ENCODE results near the gene CMTM4.
"Not testable (repeated sequence)": the region's sequence is repeated elsewhere in the genome, so short reads cannot be mapped to it uniquely, and the experiment has no call there.

CMTM4 gene

GRCh38 chr16:66611911-66612310 lies 84.6 kb downstream of the CMTM4 start:
- not testable (repeated sequence) for DNase-seq

DNA sequence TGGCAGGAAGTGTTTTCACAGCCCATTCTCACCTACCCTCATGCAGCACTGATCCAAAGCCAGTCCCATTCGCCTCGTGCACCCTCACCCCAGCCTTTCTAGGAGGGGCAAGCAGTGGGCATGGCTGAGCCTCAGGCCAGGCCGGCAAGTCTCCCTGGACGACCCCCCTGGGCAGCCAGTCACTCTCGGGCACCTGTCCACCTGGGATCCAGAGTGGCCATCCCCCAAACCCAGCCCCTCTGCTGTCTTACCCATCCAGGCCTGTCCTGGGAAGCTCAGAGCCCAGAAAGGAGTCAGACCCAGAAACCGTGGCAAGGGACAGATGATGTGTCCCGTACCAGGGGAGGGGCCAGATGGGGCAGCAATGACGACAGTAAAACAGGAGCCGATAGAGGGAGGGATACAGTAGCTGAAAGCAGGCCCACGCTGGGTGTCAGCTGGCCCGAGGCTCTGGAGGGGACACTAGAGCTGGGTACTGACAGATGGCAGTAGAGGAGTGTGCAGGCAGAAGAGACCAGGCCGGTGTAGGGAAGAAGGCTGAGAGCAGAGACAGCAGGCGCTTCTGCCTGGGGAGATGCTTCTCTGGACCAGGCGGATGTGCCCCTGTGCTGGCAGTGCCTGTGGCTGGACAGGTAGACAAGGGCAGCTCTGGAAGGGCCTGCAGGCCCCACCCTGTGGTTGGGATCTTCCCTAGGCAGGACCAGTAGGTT lies 86.3 kb downstream of the CMTM4 start:
- no peak for DNase-seq

- no peak for DNase-seq
These were observed 87.4 kb downstream of the CMTM4 start for GRCh38 chr16:66609139-66609510.

- peak; percentile 67 to 84 (median 70) for DNase-seq
These were observed 88.1 kb downstream of the CMTM4 start for GRCh38 chr16:66608241-66609138.

DNA sequence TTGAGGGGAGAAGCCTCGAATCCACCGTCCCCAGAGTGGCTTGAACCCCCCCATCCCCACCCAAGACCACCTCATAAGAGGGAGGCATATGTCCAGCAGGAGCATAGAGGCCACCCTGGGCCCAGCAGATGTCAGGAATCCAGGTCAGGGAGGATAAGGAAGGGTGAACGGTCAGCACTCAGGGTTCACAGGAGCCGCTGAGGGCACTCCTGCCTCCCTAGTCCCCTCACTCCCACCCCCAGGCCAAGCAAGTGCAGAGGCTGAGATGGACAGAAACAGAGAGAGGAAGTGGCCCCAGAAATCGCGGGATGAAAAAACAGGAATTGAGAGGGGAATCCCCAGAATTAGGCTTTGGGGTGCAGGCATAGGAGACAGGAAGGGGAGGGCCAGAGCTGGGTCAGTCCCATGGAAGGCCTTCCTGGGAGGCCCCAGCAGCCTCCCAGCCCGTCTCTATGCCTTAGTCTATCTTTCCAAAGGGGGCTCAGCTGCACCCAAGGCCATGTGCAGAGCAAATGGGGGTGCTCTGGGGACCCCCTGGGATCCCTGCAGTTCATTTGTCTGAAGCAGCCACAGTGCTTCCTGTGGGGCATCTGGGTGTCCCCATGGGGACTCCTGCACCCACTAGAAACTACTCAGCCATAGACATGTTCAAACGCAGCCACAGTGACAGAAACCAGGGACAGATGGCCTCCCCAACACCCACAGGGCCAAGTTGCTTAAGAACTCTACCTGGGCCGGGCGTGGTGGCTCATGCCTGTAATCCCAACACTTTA lies 90.4 kb downstream of the CMTM4 start:
- DNase-seq, result peak; percentile 86 to 89 (median 87)

- DNase-seq, result peak; percentile 81 to 93 (median 85)
These were observed 91.2 kb downstream of the CMTM4 start for GRCh38 chr16:66605177-66605978.

- DNase-seq, result peak; percentile 74 to 90 (median 79)
These were observed 92.0 kb downstream of the CMTM4 start, which contains the start of gene CMTM3 for GRCh38 chr16:66604376-66605176. CMTM3 (plus strand) TSS chr16:66604704; CDS start chr16:66604806, 102 bp downstream.

DNA sequence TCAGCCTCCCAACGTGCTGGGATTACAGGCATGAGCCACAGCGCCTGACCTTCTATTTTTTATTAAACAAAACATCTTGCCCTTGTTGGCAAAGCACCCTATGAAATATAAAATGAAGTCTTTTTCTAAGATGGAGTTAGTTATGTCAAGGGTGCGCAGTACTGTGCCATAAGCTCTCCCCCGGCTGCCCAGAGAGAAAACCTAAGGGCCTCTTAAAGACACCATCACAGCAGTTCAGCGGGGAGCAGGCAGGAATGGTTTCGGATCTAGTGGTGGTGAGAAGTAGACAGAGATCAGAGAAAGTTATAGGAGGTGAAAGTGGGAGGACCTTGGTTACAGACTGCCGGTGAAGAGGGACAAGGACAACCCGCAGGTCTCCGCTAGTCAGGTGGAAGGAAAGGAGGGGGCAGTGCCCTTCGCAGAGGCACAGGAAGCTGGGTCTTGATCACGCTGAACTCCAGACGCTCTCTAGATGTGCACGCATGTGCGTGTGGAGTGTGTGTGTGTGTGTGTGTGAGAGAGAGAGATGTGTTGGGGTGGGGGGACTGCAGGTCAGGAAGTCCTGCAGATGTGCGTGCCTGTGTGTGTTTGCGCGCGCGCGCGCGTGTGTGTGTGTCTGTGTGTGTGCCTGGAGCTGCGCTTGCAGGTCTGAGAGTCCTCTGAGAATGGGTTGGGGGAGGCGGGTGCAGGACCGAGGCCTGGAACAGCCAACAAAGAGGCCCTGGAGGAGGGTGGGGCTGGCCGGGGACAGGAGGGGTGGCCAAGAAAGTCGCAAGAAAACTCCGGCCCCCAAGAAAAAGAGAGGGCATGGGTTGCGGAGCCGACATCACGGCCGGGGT lies 92.8 kb downstream of the CMTM4 start:
- peak in 1 of 3 donors; percentile 33 for DNase-seq

DNA sequence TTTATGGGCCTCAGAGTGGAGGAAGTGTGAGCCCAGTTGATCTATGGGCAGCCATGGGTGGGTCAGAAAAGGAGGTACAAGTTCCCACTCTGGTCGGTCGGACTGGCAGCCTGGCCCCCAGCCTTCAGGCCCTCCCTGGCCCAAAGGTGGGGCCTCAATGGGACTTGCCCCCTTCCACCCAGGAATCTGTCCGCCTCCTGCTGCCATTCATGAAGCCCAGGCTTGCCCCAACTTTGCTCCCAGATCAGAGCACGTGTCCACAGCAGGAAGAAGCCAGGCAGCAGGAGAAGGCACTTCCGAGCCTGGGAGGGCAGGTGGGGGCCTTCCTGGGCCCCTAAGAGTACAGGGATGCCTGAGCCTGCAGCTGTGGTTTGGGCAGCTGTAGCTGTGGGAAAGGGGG lies 95.1 kb downstream of the CMTM4 start:
- DNase-seq, result no peak

DNA sequence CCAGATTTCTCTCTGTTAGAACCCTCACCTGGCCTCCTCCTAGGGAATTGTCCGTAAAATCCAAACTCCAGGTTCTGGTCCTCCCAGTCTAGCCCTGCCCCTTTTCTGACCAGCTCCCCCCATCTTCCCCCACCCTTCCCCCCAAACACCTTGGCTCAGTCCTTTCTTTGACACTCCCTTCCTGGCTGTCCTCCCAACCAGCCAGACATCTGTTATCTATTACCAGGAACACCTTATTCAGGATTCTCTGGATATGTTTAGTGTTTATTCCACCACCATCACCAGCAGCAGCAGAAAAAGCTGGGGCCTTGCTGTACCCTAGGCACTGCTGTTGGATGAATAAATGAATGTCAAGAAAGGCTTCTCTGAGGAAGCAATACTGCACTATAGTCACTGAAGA lies 96.1 kb downstream of the CMTM4 start:
- no peak for DNase-seq

DNA sequence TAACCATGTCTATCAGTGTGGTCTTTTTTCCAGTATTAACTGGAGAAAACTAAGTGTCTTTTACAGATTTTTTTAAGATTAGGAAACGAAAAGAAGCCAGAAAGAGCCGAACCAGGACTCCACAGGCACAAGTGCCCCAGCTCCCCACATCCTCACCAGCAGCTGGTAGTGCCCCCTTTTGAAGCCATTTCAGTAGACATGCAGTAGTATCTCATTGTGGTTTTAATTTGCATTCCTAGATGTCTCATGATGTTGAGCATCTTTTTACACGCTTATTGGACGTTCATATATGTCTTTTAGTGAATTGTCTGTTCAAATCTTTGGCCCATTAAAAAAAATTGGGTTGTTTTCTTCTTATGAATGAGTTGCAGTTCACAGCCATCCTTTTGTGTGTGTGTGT lies 96.8 kb downstream of the CMTM4 start:
- no peak for DNase-seq

DNA sequence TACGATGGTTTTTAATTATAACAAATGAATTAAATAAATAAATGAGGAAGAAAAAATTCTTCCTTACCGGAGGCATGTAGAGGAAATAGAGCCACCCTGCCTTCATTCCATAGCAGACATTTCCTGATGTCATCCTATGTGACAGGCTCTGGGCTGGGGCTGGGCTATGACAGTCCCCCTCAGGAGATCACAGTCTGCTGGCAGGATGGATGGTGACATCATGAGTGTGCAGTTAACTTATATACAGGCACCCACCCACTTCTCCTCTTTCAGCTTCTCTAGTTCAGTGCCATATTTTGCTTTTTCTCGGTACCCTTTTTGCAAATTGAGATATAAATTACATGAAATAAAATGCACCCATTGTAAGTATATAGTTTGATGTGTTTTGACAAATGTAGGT lies 98.4 kb downstream of the CMTM4 start:
- DNase-seq, result peak; percentile 41 to 62 (median 61)

DNA sequence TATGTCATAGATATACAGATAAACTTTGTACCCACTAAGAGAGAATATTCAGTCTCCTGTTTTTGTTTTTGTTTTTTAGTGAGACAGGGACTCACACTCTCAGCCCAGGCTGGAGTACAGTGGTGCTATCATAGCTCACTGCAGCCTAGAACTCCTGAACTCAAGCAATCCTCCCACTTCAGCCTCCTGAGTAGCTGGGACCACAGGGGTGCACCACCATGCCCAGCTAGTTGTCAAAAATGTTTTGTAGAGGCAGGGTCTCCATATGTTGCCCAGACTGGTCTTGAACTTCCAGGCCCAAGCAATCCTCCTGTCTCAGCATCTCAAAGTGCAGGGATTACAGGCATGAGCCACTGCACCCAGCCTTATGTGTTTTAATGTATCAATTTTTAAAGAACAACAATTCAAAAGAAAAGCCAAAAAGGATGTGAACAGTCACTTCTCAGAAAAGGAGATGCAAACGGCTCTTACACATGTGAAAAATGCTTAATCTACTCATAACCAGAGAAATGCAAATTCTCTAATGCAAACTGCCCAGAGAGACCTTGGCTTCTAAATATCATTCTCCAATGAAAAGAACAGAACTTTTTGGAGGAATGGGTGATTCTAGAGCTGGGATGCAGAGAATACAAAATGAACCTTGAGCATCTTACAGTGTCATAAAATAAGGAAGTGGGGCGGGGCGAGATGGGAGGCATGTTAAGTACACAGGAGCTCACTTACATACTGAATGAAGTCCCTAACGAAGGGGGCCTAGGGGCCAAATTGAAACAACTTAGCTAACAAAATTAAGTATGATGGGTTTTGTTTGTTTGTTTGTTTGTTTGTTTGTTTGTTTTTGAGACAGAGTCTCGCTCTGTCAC lies 99.3 kb downstream of the CMTM4 start:
- peak in 1 of 3 donors; percentile 40 for DNase-seq

- not testable (repeated sequence) for DNase-seq
These were observed 100.0 kb downstream of the CMTM4 start for GRCh38 chr16:66596559-66596958.

DNA sequence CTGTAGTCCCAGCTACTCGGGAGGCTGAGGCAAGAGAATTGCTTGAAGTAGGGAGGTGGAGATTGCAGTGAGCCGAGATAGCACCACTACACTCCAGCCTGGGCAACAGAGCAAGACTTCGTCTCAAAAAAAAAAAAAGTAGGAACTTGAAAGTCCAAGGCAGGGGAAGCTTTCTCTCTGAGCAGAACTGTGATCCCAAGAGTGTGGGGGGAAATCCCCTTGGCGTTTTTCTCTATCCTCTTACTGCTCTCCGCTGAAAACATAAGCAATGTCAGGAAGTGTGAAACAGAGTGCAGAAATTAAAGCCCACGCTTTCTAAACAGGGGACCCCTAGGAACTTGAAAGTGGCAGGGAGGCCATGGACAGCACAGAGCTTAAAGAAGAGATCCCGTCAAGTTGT lies 101.8 kb downstream of the CMTM4 start:
- peak; percentile 82 to 88 (median 85) for DNase-seq

DNA sequence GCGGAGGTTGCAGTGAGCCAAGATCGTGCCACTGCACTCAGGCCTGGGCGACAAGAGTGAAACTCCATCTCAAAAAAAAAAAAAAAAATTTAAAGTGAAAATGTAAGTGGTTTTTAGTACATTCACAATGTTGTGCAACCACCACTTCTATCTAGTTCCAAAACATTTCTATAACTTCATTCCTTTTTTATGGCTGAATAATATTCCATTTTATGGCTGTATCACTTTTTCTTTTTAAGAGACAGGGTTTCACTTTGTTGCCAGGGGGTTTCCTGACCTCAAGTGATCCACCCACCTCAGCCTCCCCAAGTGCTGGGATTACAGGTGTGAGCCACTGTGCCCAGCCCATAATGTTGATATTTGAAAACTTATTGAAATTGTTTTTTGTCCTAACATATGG lies 103.7 kb downstream of the CMTM4 start:
- DNase-seq, result no peak

DNA sequence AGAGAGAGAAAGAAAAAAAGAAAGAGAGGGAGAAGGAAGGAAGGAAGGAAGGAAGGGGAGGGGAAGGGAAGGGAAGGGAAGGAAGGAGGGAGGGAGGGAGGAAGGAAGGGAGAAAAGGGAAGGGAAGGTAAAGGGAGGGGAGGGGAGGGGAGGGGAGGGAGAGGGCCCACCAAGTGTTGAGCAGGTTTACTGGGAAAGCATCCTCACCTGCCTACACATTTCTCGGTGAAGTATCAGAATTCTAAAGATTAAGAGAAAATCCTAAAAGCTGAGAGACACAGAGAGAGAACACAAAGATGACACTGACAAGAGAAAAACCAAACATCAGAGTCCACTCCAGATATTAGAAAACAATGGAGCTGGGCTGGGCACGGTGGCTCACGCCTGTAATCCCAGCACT lies 104.3 kb downstream of the CMTM4 start:
- no peak for DNase-seq

- DNase-seq, result no peak
These were observed 105.5 kb downstream of the CMTM4 start for GRCh38 chr16:66591018-66591417.

GRCh38 chr16:66590322-66590721 lies 106.2 kb downstream of the CMTM4 start:
- peak in 2 of 3 donors; percentile 29 to 50 for DNase-seq

Measured in suppressor macrophage treated with lipopolysaccharide for 1 hour (primary cell).